B cell (primary cell): ENCODE measurements around the gene CLEC2A. TPM values are rescaled to one million over a fixed set of nuclear protein-coding genes. Genes with fewer than 3 reads are reported as not detected.

Source experiments
- ATAC-seq: fragments of 200-7000 bp; cut with Tn5 transposase; one replicate; pipeline ENCODE4 v1.10.0; 2021; ENCODE audit warnings: low read depth, mild to moderate bottlenecking, moderate number of reproducible peaks, moderate library complexity
- CTCF ChIA-PET: fragments of 350-600 bp; sonication (Branson Sonifier 250); formaldehyde crosslinking; loops from one replicate; lab custom pipeline; 2021; ENCODE audit warnings: antibody characterized with exemption, inconsistent platforms; lab: Charles Lee
- POLR2A ChIA-PET: fragments of 350-600 bp; sonication (Branson Sonifier 250); formaldehyde crosslinking; loops from one replicate; lab custom pipeline; 2021; ENCODE audit warnings: antibody characterized with exemption; lab: Charles Lee
- DNase-seq: peaks from one replicate; pipeline ENCODE4 v3.0.0; 2013
- H2AFZ ChIP-seq: 2 replicates; pipeline ENCODE4 v1.6.1; 2012; ENCODE audit warnings: mild to moderate bottlenecking, low read depth, low read length; ENCODE audit not compliant: insufficient read depth, poor library complexity, severe bottlenecking
- H3K27ac ChIP-seq, 2 donors: 1 replicate in 1 of 2; 2 replicates in 1 of 2; pipeline ENCODE4 v1.5.1; 2012 to 2013; ENCODE audit warnings: low read length in 2 of 2, mild to moderate bottlenecking in 2 of 2, moderate library complexity in 1 of 2
- H3K27me3 ChIP-seq, 4 experiments: fragments of 200-600 bp in 1 of 4; sonication (generic) in 1 of 4; replicated peaks in 1 of 4; 1 replicate in 2 of 4; 2 replicates in 2 of 4; pipeline versions ENCODE4 v1.6.1 to v1.7.0; 2013 to 2016; ENCODE audit warnings: low read length in 3 of 4, mild to moderate bottlenecking in 2 of 4, mixed read lengths in 1 of 4, moderate library complexity in 1 of 4; ENCODE audit not compliant: insufficient read depth in 4 of 4, control insufficient read depth in 3 of 4; ENCODE audit errors: control extremely low read depth in 1 of 4
- H3K36me3 ChIP-seq, 2 experiments: replicated peaks in 1 of 2; 1 replicate in 1 of 2; 2 replicates in 1 of 2; pipeline versions ENCODE4 v1.6.1 to v1.7.1; 2013; ENCODE audit warnings: low read length in 1 of 2; ENCODE audit not compliant: insufficient read depth in 2 of 2, control insufficient read depth in 1 of 2; ENCODE audit errors: control extremely low read depth in 1 of 2, extremely low read depth in 1 of 2
- H3K4me1 ChIP-seq, 2 donors: fragments of 200-600 bp in 1 of 2; sonication (generic) in 1 of 2; 1 replicate in 1 of 2; 2 replicates in 1 of 2; pipeline versions ENCODE4 v1.5.1 to v1.6.1; 2013 to 2017; ENCODE audit warnings: low read length in 2 of 2; ENCODE audit not compliant: control insufficient read depth in 2 of 2, insufficient read depth in 2 of 2
- H3K4me2 ChIP-seq: replicated peaks from 2 replicates; pipeline ENCODE3; 2012; ENCODE audit warnings: mild to moderate bottlenecking, low read depth, low read length; ENCODE audit not compliant: poor library complexity, severe bottlenecking
- H3K4me3 ChIP-seq, 5 experiments: fragments of 200-600 bp in 1 of 5; sonication (generic) in 1 of 5; 1 replicate in 3 of 5; 2 replicates in 2 of 5; pipeline versions ENCODE4 v1.5.1 to v1.7.0; 2011 to 2016; ENCODE audit warnings: low read length in 4 of 5, mild to moderate bottlenecking in 4 of 5, low read depth in 2 of 5, control low read depth in 1 of 5, moderate library complexity in 1 of 5; ENCODE audit not compliant: insufficient read depth in 1 of 5; ENCODE audit errors: control extremely low read depth in 1 of 5, extremely low read depth in 1 of 5
- H3K79me2 ChIP-seq: fragments of 200-600 bp; sonication (generic); one replicate; pipeline ENCODE4 v1.6.0; 2016; ENCODE audit warnings: low read length; ENCODE audit not compliant: control insufficient read depth, insufficient read depth
- H3K9ac ChIP-seq: fragments of 200-600 bp; sonication (generic); 2 replicates; pipeline ENCODE4 v1.6.1; 2017; ENCODE audit warnings: mild to moderate bottlenecking, low read length, moderate library complexity
- H3K9me3 ChIP-seq, 3 donors: one replicate each; pipeline versions ENCODE4 v1.6.1 to v1.7.1; 2013; ENCODE audit warnings: low read length in 2 of 3; ENCODE audit not compliant: control insufficient read depth in 2 of 3, insufficient read depth in 1 of 3; ENCODE audit errors: control extremely low read depth in 1 of 3
- H4K20me1 ChIP-seq: 2 replicates; pipeline ENCODE4 v1.6.0; 2012; ENCODE audit warnings: mild to moderate bottlenecking, low read length; ENCODE audit not compliant: insufficient read depth, control insufficient read depth, poor library complexity, severe bottlenecking
- H3K27ac Mint-ChIP-seq: one replicate; pipeline ENCODE4 v1.8.0; 2021; ENCODE audit warnings: mixed read lengths
- H3K27me3 Mint-ChIP-seq: one replicate; pipeline ENCODE4 v1.8.0; 2021; ENCODE audit warnings: mixed read lengths
- H3K4me1 Mint-ChIP-seq: one replicate; pipeline ENCODE4 v1.8.0; 2021; ENCODE audit warnings: mixed read lengths
- H3K4me3 Mint-ChIP-seq: one replicate; pipeline ENCODE4 v1.8.0; 2021; ENCODE audit warnings: mixed read lengths
- H3K9me3 Mint-ChIP-seq: one replicate; pipeline ENCODE4 v1.8.0; 2022; ENCODE audit warnings: mixed read lengths; ENCODE audit not compliant: insufficient read depth
- CTCF ChIP-seq: fragments of 200-600 bp; IDR thresholded peaks from one replicate; pipeline ENCODE4 v1.8.0; 2022; ENCODE audit warnings: antibody characterized with exemption, mild to moderate bottlenecking
- EZH2 ChIP-seq: IDR thresholded peaks from 2 replicates; pipeline ENCODE4 v1.6.1; 2012; ENCODE audit warnings: borderline replicate concordance, low read depth, mild to moderate bottlenecking, moderate library complexity, low read length; ENCODE audit not compliant: insufficient read depth, poor library complexity, severe bottlenecking
- WGBS: methylation state at CpG from one replicate; pipeline ENCODE4 v1.1.5; 2013; ENCODE audit warnings: missing lambda C conversion rate; ENCODE audit not compliant: insufficient coverage; 5-methylcytosine and 5-hydroxymethylcytosine counted together
- intact Hi-C: fragments of 100-400 bp; cut with micrococcal nuclease; formaldehyde crosslinking; loops from one replicate; pipeline ENCODE4 v1.10.0; 2022
- polyA plus RNA-seq: library from polyadenylated mRNA; depleted of rRNA; stranded (reverse); fragments of >200 nt; gene quantifications from 2 replicates; pipeline ENCODE4 v1.2.3, GENCODE V29; 2012
- total RNA-seq, 2 donors: library from RNA; stranded (reverse); fragments of 120-200 nt in 1 of 2; gene quantifications; 1 replicate in 1 of 2; 2 replicates in 1 of 2; pipeline versions ENCODE4 v1.2.3 to v1.2.4, GENCODE V29; 2013 to 2022

The CLEC2A gene
- total and polyA plus RNA-seq, 2 donors (not counting 1 experiment from before 2014, with no cell fraction given) = not detected

- H3K9ac ChIP-seq = no peak overlapping the region
- Mint-ChIP-seq H3K4me3 (peak overlapping the region; percentile 76), H3K27me3 (peaks cover 18% of the 10 kb centered on the region), H3K9me3 (no peaks in the 10 kb centered on the region), H3K27ac (no peak overlapping the region), H3K4me1 (peaks cover 26% of the 10 kb centered on the region)
- H2AFZ ChIP-seq = peak overlapping the region; percentile 37
- DNase-seq (peak; percentile 62), ATAC-seq (peak; percentile 90)
- TF ChIP-seq EZH2 (no peak), CTCF (no peak)
- CTCF ChIA-PET = interaction anchor here (1.0 to 1.3 kb wide), 2 partner anchors 67 to 130 kb away, joined by 3 to 4 read pairs; partner anchors contain the start of gene CLEC12B
- no peaks in the 10 kb centered on the region for H3K36me3 ChIP-seq
- peaks cover 19 to 27% of the 10 kb centered on the region in 2 donors for H3K4me1 ChIP-seq
- peaks cover 0 to 7% (median 0%) of the 10 kb centered on the region in 4 experiments for H3K27me3 ChIP-seq
- no peak overlapping the region for H3K27ac ChIP-seq
- H4K20me1 ChIP-seq = no peaks in the 10 kb centered on the region
- intact Hi-C loops = loop anchor here (5.0 kb wide), 2 partner anchors 64 to 191 kb away; no protein-coding TSS in a partner anchor
- H3K9me3 ChIP-seq = peaks cover 0 to 4% (median 0%) of the 10 kb centered on the region in 3 donors
- POLR2A ChIA-PET = no interaction called here
- peak overlapping the region in 4 of 5 experiments; percentile 5 to 34 (median 26) for H3K4me3 ChIP-seq
- 72% methylated on average over 15 of the region's 19 CpGs for WGBS
- no peaks in the 10 kb centered on the region for H3K79me2 ChIP-seq
- peak overlapping the region; percentile 63 for H3K4me2 ChIP-seq
Measured at GRCh38 chr12:9943240-9943639, 11.1 kb upstream of the CLEC2A start.

- CTCF ChIA-PET = interaction anchor here (0.9 to 1.6 kb wide), 2 partner anchors 128 to 142 kb away, joined by 3 read pairs; no protein-coding TSS in a partner anchor
- H3K9ac ChIP-seq = no peak overlapping the region
- no peak overlapping the region for H3K27ac ChIP-seq
- intact Hi-C loops = loop anchor here (5.0 kb wide), 2 partner anchors 65 to 190 kb away; no protein-coding TSS in a partner anchor
- TF ChIP-seq EZH2 (no peak), CTCF (no peak)
- Mint-ChIP-seq H3K9me3 (no peaks in the 10 kb centered on the region), H3K27ac (no peak overlapping the region), H3K4me3 (no peak overlapping the region), H3K27me3 (peaks cover 19% of the 10 kb centered on the region), H3K4me1 (peaks cover 19% of the 10 kb centered on the region)
- no peak for ATAC-seq
- no peaks in the 10 kb centered on the region for H4K20me1 ChIP-seq
- DNase-seq = no peak
- WGBS = no CpG with 5 or more reads among the region's 1 CpG
- H3K79me2 ChIP-seq = no peaks in the 10 kb centered on the region
- H2AFZ ChIP-seq = no peak overlapping the region
- no peaks in the 10 kb centered on the region for H3K9me3 ChIP-seq
- H3K4me3 ChIP-seq = no peak overlapping the region
- no peaks in the 10 kb centered on the region for H3K36me3 ChIP-seq
- H3K27me3 ChIP-seq = peaks cover 0 to 7% (median 0%) of the 10 kb centered on the region in 4 experiments
- POLR2A ChIA-PET = no interaction called here
- H3K4me1 ChIP-seq = peaks cover 7 to 18% of the 10 kb centered on the region in 2 donors
- H3K4me2 ChIP-seq = no peak overlapping the region
Measured at GRCh38 chr12:9941838-9942237, 9.7 kb upstream of the CLEC2A start.
